HG03039 (cell line): ENCODE results near the gene KANK2.

Experiments
- ATAC-seq: cut with Tn5 transposase; IDR thresholded peaks from one replicate; pipeline ENCODE4 v1.9.1; 2021; ENCODE audit warnings: mild to moderate bottlenecking, moderate library complexity; ENCODE audit not compliant: unreplicated experiment

KANK2 gene

GRCh38 chr19:11197291-11198174 is at the start of gene KANK2:
KANK2 (minus strand) TSS chr19:11197545; CDS start chr19:11194511, 3,034 bp downstream.
- peak; percentile 61 for ATAC-seq

- ATAC-seq, result no peak
These were observed 49.6 kb upstream of the KANK2 start for GRCh38 chr19:11246941-11247340.

- no peak for ATAC-seq
These were observed 47.7 kb upstream of the KANK2 start for GRCh38 chr19:11244846-11245589.

- ATAC-seq, result no peak
These were observed 46.4 kb upstream of the KANK2 start for GRCh38 chr19:11243798-11244169.

- peak; percentile 40 for ATAC-seq
These were observed 45.8 kb upstream of the KANK2 start for GRCh38 chr19:11242864-11243797.

GRCh38 chr19:11242025-11242424 is 44.7 kb upstream of the KANK2 start:
- ATAC-seq, result no peak

- no peak for ATAC-seq
These were observed 42.7 kb upstream of the KANK2 start for GRCh38 chr19:11240008-11240444.

- ATAC-seq, result no peak
These were observed 42.1 kb upstream of the KANK2 start, which contains the start of gene ANGPTL8 for GRCh38 chr19:11239377-11240000. ANGPTL8 (plus strand) TSS chr19:11239619; CDS start chr19:11239638, 19 bp downstream.

GRCh38 chr19:11238781-11239376 is 41.5 kb upstream of the KANK2 start:
- no peak for ATAC-seq

- ATAC-seq, result no peak
These were observed 40.7 kb upstream of the KANK2 start for GRCh38 chr19:11238041-11238440.

GRCh38 chr19:11237321-11237720 is 40.0 kb upstream of the KANK2 start:
- ATAC-seq, result no peak

- no peak for ATAC-seq
These were observed 39.3 kb upstream of the KANK2 start for GRCh38 chr19:11236324-11237301.

GRCh38 chr19:11234486-11235075 is 37.2 kb upstream of the KANK2 start:
- ATAC-seq, result no peak

GRCh38 chr19:11233073-11233472 is 35.7 kb upstream of the KANK2 start:
- no peak for ATAC-seq

- no peak for ATAC-seq
These were observed 35.2 kb upstream of the KANK2 start for GRCh38 chr19:11232555-11232954.

- ATAC-seq, result no peak
These were observed 33.5 kb upstream of the KANK2 start for GRCh38 chr19:11230621-11231386.

- ATAC-seq, result no peak
These were observed 30.0 kb upstream of the KANK2 start for GRCh38 chr19:11227195-11227886.
